Breast epithelium (tissue), 4 donors: Measurements from ENCODE around the gene ADAMTS2. TPM values are rescaled to one million over a fixed set of nuclear protein-coding genes. Genes with fewer than 3 reads are reported as not detected.

Experiments used
- DNase-seq, 2 donors: peaks; one replicate each; pipeline ENCODE4 v3.0.0-alpha.2; 2019; ENCODE audit warnings: low spot score in 2 of 2
- H3K27ac ChIP-seq, 2 donors: fragments of 200-600 bp; sonication (generic) in 1 of 2; one replicate each; pipeline ENCODE4 v1.5.1; 2016 to 2019; ENCODE audit warnings: mild to moderate bottlenecking in 1 of 2
- H3K27me3 ChIP-seq, 2 donors: fragments of 200-600 bp; sonication (generic) in 1 of 2; one replicate each; pipeline versions ENCODE4 v1.5.1 to v1.6.0; 2017 to 2019; ENCODE audit warnings: control low read depth in 1 of 2, mild to moderate bottlenecking in 1 of 2
- H3K36me3 ChIP-seq: fragments of 200-600 bp; one replicate; pipeline ENCODE4 v1.5.1; 2019
- H3K4me1 ChIP-seq, 2 donors: fragments of 200-600 bp; sonication (generic); one replicate each; pipeline ENCODE4 v1.5.1; 2016 to 2019; ENCODE audit warnings: control low read depth in 1 of 2
- H3K4me3 ChIP-seq, 3 donors: fragments of 200-600 bp; sonication (generic); 1 replicate in 2 of 3; 2 replicates in 1 of 3; pipeline ENCODE4 v1.5.1; 2016 to 2019; ENCODE audit warnings: mild to moderate bottlenecking in 3 of 3, moderate library complexity in 2 of 3
- H3K9me3 ChIP-seq, 2 donors: fragments of 200-600 bp; sonication (generic) in 1 of 2; one replicate each; pipeline ENCODE4 v1.5.1; 2016 to 2019; ENCODE audit warnings: control low read depth in 1 of 2
- CTCF ChIP-seq, 3 donors: fragments of 450-650 bp; IDR thresholded peaks; one replicate each; pipeline ENCODE4 v1.5.1; 2016 to 2017; ENCODE audit warnings: antibody characterized with exemption in 3 of 3, mild to moderate bottlenecking in 3 of 3, moderate library complexity in 3 of 3
- POLR2A ChIP-seq: fragments of 450-650 bp; IDR thresholded peaks from one replicate; pipeline ENCODE4 v1.6.1; 2016; ENCODE audit warnings: antibody characterized with exemption, mild to moderate bottlenecking, moderate library complexity
- POLR2AphosphoS5 ChIP-seq, 3 donors: sonication (generic); formaldehyde crosslinking; IDR thresholded peaks; one replicate each; pipeline ENCODE4 v1.6.1; 2017; ENCODE audit warnings: antibody characterized with exemption in 3 of 3
- intact Hi-C: fragments of 100-400 bp; cut with DNase I; formaldehyde crosslinking; loops from one replicate; pipeline ENCODE4 v1.15.1; 2023; ENCODE audit warnings: low total_unique reads
- total RNA-seq, 3 donors: library from RNA; depleted of rRNA; stranded (reverse); fragments of >200 nt; gene quantifications; one replicate each; pipeline ENCODE4 v1.1.0, GENCODE V29; 2016

ADAMTS2 gene
- total RNA-seq, 3 donors from 2014 or later = 11.3 to 51.8 (median 19.7) TPM

- TF ChIP-seq CTCF (IDR thresholded peaks at IDR 0.05) (no peak), POLR2AphosphoS5 (IDR thresholded peaks at IDR 0.05) (no peak), POLR2A (no peak)
- Histone ChIP-seq H3K4me3 (no peak overlapping the region), H3K27ac (peak overlapping the region; percentile 89 to 97), H3K4me1 (peaks cover 0 to 31% of the 10 kb centered on the region in 2 donors), H3K9me3 (no peaks in the 10 kb centered on the region), H3K27me3 (no peaks in the 10 kb centered on the region), H3K36me3 (no peaks in the 10 kb centered on the region)
- intact Hi-C loops = no loop called here
- no peak for DNase-seq
Observed at GRCh38 chr5:179272326-179273072, 72.8 kb downstream of the ADAMTS2 start.

DNA sequence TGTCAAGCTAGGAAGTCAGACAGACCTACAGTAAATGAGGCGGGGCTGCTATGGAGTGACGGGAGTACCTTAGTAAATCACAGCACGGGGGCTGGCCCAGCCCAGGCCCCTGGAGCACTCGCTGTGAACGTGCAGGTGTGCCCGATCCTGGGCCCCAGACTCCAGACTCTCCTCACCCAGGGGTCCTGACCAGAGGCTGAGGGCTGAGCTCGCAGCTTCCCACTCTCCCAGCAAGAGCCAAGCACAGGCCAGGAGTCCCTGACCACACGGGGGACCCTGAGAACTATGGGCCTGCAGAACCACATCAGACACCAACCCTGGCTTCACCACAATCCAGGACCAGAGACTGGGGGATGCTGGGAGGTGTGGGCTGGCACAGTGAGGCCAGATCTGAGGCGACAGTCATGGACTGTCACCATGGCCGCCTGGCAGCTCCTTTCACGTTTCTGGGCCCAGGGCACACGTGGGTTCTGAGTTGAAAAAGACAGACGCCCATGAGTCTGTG is 73.4 kb downstream of the ADAMTS2 start:
- Histone ChIP-seq H3K9me3 (no peaks in the 10 kb centered on the region), H3K36me3 (no peaks in the 10 kb centered on the region), H3K4me3 (no peak overlapping the region), H3K4me1 (peaks cover 0 to 37% of the 10 kb centered on the region in 2 donors), H3K27me3 (no peaks in the 10 kb centered on the region), H3K27ac (peak overlapping the region; percentile 89 to 97)
- intact Hi-C loops = no loop called here
- DNase-seq = peak in 1 of 2 donors; percentile 38
- TF ChIP-seq CTCF (IDR thresholded peaks at IDR 0.05) (no peak), POLR2AphosphoS5 (IDR thresholded peaks at IDR 0.05) (no peak), POLR2A (no peak)

GRCh38 chr5:179271428-179271734 is 73.9 kb downstream of the ADAMTS2 start:
- Histone ChIP-seq H3K4me3 (no peak overlapping the region), H3K36me3 (no peaks in the 10 kb centered on the region), H3K27ac (peak overlapping the region; percentile 89 to 97), H3K4me1 (peaks cover 0 to 36% of the 10 kb centered on the region in 2 donors), H3K9me3 (no peaks in the 10 kb centered on the region), H3K27me3 (no peaks in the 10 kb centered on the region)
- TF ChIP-seq POLR2AphosphoS5 (IDR thresholded peaks at IDR 0.05) = no peak
- no peak for TF ChIP-seq CTCF (IDR thresholded peaks at IDR 0.05)
- TF ChIP-seq POLR2A = no peak
- DNase-seq = no peak
- intact Hi-C loops = no loop called here

GRCh38 chr5:179270581-179271427 is 74.5 kb downstream of the ADAMTS2 start:
- H3K4me1 ChIP-seq = peaks cover 0 to 35% of the 10 kb centered on the region in 2 donors
- H3K9me3 ChIP-seq = no peaks in the 10 kb centered on the region
- intact Hi-C loops = no loop called here
- no peaks in the 10 kb centered on the region for H3K27me3 ChIP-seq
- TF ChIP-seq POLR2AphosphoS5 (IDR thresholded peaks at IDR 0.05) = peak in 1 of 3 donors; percentile 10
- no peak for TF ChIP-seq POLR2A
- peak in 1 of 2 donors; percentile 52 for DNase-seq
- H3K27ac ChIP-seq = peak overlapping the region; percentile 89 to 97
- no peak overlapping the region for H3K4me3 ChIP-seq
- H3K36me3 ChIP-seq = no peaks in the 10 kb centered on the region

DNA sequence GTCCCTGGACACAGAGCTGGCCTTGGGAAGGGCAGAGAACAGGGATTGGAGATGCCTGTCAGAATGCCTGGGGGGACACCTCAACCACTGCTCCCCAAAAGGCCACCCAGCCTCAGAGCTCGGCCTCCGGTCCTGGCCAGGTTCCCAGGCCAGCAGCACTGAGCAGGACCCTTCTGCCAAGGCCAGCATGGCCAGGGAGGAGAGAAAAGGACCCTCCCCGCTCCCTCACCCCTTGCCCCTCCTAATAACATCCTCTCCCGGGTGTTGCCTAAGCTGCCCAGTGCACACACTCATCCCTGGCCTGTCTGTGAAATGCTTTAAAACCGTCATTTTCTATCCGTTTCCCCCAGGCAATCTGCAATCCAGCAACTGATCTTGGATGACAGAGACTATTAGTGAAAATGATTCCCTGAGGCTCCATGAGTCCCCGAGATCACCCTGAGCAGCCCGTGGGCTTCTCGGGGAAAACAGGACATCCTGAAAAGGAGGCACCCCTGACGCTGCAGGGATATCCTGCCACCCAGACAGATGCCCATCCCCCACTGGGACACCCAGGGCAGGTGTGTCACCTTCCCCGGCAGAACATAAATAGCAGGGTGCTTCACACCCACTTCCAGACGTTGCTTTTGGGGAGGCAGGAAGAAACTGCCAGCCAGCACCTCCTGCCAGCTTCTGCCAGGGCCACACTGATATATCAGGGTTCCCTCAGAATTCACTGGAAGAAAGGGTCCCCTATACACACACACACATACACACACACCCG is 75.3 kb downstream of the ADAMTS2 start:
- Histone ChIP-seq H3K9me3 (no peaks in the 10 kb centered on the region), H3K4me3 (peak overlapping the region in 1 of 3 donors; percentile 22), H3K36me3 (no peaks in the 10 kb centered on the region), H3K27ac (peak overlapping the region; percentile 89 to 97), H3K27me3 (peaks cover 0 to 5% of the 10 kb centered on the region in 2 donors), H3K4me1 (peaks cover 0 to 34% of the 10 kb centered on the region in 2 donors)
- intact Hi-C loops = no loop called here
- no peak for DNase-seq
- TF ChIP-seq CTCF (IDR thresholded peaks at IDR 0.05) = no peak
- no peak for TF ChIP-seq POLR2AphosphoS5 (IDR thresholded peaks at IDR 0.05)
- TF ChIP-seq POLR2A = no peak
